Transverse colon (tissue), 4 donors: ENCODE data around the gene OR12D3.

Experiments used
- CTCF ChIP-seq, 5 experiments: fragments of 200-600 bp in 3 of 5; fragments of 450-650 bp in 2 of 5; sonication (generic) in 3 of 5; IDR thresholded peaks; 1 replicate in 2 of 5; 2 replicates in 3 of 5; pipeline ENCODE4 v1.5.1; 2016 to 2017; ENCODE audit warnings: antibody characterized with exemption in 5 of 5, inconsistent platforms in 3 of 5, mild to moderate bottlenecking in 2 of 5, moderate library complexity in 1 of 5
- EP300 ChIP-seq: sonication (generic); formaldehyde crosslinking; IDR thresholded peaks from one replicate; pipeline ENCODE4 v1.6.1; 2017; ENCODE audit warnings: antibody characterized with exemption, low read depth
- POLR2A ChIP-seq: fragments of 450-650 bp; IDR thresholded peaks from one replicate; pipeline ENCODE4 v1.6.1; 2016; ENCODE audit warnings: antibody characterized with exemption, mild to moderate bottlenecking, moderate library complexity
- POLR2AphosphoS5 ChIP-seq, 3 donors: sonication (generic); formaldehyde crosslinking; IDR thresholded peaks; one replicate each; pipeline ENCODE4 v1.6.1; 2016; ENCODE audit warnings: antibody characterized with exemption in 3 of 3

GRCh38 chr6:29325777-29326176 lies 49.3 kb downstream of the OR12D3 start:
- no peak for TF ChIP-seq POLR2A
- no peak for TF ChIP-seq CTCF (IDR thresholded peaks at IDR 0.05)
- no peak for TF ChIP-seq POLR2AphosphoS5 (IDR thresholded peaks at IDR 0.05)
- no peak for TF ChIP-seq EP300
